SK-N-SH (cell line): ENCODE measurements around the gene AGBL4.

Experiments
- GABPA ChIP-seq: IDR thresholded peaks from 2 replicates; pipeline ENCODE4 v1.4.0; 2012; ENCODE audit warnings: low read depth, mild to moderate bottlenecking
- TF ChIP-seq, protein P1 (sequence below): fragments of 200-600 bp; sonication (generic); IDR thresholded peaks from 2 replicates; pipeline ENCODE4 v1.6.1; 2017; ENCODE audit warnings: antibody characterized with exemption, mild to moderate bottlenecking, moderate library complexity
- TF ChIP-seq, protein P2 (sequence below): fragments of 150-350 bp; IDR thresholded peaks from 2 replicates; pipeline ENCODE4 v1.6.1; 2017; ENCODE audit warnings: antibody characterized with exemption, low read length, low read depth, borderline replicate concordance
- TF ChIP-seq, protein P3 (sequence below): IDR thresholded peaks from 2 replicates; pipeline ENCODE4 v1.4.0; 2012; ENCODE audit warnings: low read depth, borderline replicate concordance

DNA sequence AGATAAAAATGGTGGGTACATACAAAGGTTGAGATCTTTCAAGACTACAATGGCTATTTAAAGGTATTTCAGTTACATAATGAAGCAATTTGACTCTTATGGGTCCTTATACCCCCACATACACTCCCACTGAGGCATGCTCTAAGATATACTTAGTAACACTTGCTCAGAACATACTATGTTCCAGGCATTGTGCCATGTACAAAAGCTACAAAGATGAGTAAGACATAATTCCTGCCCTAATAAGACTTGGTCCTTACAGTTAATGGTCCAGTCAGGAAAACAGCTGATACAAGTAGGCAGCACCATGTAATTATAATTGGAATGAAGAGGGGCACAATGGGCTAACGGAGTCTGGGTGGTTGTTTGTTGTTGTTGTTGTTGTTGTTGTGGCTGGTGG lies 1080.4 kb downstream of the AGBL4 start:
- TF ChIP-seq, protein P1, sequence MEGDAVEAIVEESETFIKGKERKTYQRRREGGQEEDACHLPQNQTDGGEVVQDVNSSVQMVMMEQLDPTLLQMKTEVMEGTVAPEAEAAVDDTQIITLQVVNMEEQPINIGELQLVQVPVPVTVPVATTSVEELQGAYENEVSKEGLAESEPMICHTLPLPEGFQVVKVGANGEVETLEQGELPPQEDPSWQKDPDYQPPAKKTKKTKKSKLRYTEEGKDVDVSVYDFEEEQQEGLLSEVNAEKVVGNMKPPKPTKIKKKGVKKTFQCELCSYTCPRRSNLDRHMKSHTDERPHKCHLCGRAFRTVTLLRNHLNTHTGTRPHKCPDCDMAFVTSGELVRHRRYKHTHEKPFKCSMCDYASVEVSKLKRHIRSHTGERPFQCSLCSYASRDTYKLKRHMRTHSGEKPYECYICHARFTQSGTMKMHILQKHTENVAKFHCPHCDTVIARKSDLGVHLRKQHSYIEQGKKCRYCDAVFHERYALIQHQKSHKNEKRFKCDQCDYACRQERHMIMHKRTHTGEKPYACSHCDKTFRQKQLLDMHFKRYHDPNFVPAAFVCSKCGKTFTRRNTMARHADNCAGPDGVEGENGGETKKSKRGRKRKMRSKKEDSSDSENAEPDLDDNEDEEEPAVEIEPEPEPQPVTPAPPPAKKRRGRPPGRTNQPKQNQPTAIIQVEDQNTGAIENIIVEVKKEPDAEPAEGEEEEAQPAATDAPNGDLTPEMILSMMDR: no peak
- TF ChIP-seq, protein P2, sequence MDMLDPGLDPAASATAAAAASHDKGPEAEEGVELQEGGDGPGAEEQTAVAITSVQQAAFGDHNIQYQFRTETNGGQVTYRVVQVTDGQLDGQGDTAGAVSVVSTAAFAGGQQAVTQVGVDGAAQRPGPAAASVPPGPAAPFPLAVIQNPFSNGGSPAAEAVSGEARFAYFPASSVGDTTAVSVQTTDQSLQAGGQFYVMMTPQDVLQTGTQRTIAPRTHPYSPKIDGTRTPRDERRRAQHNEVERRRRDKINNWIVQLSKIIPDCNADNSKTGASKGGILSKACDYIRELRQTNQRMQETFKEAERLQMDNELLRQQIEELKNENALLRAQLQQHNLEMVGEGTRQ: no peak
- TF ChIP-seq, protein P3, sequence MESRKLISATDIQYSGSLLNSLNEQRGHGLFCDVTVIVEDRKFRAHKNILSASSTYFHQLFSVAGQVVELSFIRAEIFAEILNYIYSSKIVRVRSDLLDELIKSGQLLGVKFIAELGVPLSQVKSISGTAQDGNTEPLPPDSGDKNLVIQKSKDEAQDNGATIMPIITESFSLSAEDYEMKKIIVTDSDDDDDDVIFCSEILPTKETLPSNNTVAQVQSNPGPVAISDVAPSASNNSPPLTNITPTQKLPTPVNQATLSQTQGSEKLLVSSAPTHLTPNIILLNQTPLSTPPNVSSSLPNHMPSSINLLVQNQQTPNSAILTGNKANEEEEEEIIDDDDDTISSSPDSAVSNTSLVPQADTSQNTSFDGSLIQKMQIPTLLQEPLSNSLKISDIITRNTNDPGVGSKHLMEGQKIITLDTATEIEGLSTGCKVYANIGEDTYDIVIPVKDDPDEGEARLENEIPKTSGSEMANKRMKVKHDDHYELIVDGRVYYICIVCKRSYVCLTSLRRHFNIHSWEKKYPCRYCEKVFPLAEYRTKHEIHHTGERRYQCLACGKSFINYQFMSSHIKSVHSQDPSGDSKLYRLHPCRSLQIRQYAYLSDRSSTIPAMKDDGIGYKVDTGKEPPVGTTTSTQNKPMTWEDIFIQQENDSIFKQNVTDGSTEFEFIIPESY: no peak
- TF ChIP-seq GABPA: no peak
